Measurements from ENCODE around the gene SDK1. TPM values are rescaled to one million over a fixed set of nuclear protein-coding genes. Genes with fewer than 3 reads are reported as not detected.

Gene SDK1
- total and polyA plus RNA-seq, 10 of the 15 experiments (the other 5 are each of a cell fraction or from before 2014, with no cell fraction given): 0.14 to 0.33 TPM; not detected in 8

DNA sequence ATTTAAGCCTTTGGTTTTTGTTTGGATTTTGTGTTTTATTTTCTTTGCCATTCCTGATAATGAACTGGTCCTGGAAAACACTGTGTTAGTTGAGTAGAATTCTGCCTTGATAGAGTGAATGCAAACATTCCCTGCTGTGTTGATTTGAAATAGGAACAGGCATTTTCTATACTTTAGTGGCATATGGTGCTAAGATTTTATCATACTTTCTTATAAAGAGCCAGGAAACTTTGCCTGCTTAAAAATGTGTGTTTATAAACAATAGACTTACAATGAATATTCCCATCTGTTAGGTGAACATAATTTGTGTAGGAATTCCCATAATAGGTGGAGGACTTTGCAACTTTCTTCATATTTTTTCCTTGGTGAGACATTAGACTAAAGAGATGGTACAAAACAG, 333.3 kb downstream of the SDK1 start (continued):
- TF ChIP-seq, protein P1, sequence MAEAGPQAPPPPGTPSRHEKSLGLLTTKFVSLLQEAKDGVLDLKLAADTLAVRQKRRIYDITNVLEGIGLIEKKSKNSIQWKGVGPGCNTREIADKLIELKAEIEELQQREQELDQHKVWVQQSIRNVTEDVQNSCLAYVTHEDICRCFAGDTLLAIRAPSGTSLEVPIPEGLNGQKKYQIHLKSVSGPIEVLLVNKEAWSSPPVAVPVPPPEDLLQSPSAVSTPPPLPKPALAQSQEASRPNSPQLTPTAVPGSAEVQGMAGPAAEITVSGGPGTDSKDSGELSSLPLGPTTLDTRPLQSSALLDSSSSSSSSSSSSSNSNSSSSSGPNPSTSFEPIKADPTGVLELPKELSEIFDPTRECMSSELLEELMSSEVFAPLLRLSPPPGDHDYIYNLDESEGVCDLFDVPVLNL (IDR thresholded peaks at IDR 0.05; ENCODE audit: low read depth, low read length): no peak
- no peak for TF ChIP-seq TCF3 (IDR thresholded peaks at IDR 0.05; ENCODE audit: borderline replicate concordance, insufficient read depth, low read depth, low read length)

DNA sequence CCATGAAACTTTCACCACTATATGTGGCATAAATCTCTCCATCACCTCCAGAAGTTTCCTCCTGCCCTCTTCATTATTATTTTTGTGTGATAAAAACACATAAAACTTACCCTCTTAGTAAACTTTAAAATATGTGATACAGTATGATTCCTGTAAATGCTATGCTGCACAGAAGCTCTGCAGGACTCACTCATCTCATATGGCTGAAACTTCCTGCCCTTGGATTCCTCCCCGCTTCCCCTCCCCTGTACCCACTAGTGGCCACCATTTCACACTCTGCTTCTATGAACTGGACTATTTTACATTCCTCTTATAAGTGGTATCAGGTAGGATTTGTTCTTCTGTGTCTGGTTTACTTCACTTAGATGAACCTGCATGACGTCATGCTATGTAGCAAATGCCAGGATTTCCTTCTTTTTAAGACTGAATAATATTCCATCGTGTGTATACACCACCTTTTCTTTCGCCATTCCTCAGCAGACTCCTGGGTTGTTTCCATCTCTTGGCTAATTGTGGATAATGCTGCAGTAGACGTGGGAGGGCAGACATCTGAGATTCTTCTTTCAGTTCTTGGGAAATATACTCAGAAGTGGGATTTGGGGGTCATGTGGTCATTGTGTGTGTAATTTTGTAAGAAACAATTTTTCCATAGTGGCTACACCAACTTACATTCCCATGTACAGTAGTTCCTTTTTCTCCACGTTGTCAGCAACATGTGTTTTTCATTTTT, 335.2 kb downstream of the SDK1 start:
- H3K36me3 ChIP-seq (ENCODE audit: control insufficient read depth in 2 of 2, insufficient read depth in 2 of 2, low read length in 1 of 2): no peaks in the 10 kb centered on the region
- ATAC-seq (no peak), FAIRE-seq (no peak), DNase-seq (ENCODE audit: low read depth, low spot score) (no peak)
- ChIA-PET CTCF (no interaction called here), SMC1A (ENCODE audit: uncharacterized antibody, unreplicated experiment) (no interaction called here), RAD21 (ENCODE audit: unreplicated experiment) (no interaction called here), POLR2A (no interaction called here)
- no TSS peak for BruUV-seq (replicated peaks)
- no peaks in the 10 kb centered on the region for H4K20me1 ChIP-seq (ENCODE audit: control insufficient read depth, insufficient read depth)
- H2AFZ ChIP-seq (ENCODE audit: control insufficient read depth, low read depth, low read length): no peak overlapping the region
- TF ChIP-seq HSF1 (IDR thresholded peaks at IDR 0.05; ENCODE audit: low read depth, low read length): no peak
- TF ChIP-seq ATF7 (IDR thresholded peaks at IDR 0.05; ENCODE audit: low read depth): 0 out of 2 replicates have a peak, but pooled peaks have one; percentile 16
- no peak for TF ChIP-seq CHD1 (IDR thresholded peaks at IDR 0.05; ENCODE audit: low read depth, low read length)
- no peak for TF ChIP-seq RCOR1 (conservative IDR thresholded peaks at IDR 0.05; ENCODE audit: low read depth, low read length)
- TF ChIP-seq ATF3 (IDR thresholded peaks at IDR 0.05; ENCODE audit: borderline replicate concordance, extremely low read depth, low read depth, low read length): no peak
- H3K4me2 ChIP-seq (ENCODE audit: control insufficient read depth, insufficient read depth): no peak overlapping the region
- no peak overlapping the region for H3K9ac ChIP-seq (ENCODE audit: control insufficient read depth, insufficient read depth, low read length)
- H3K27ac ChIP-seq (ENCODE audit: control insufficient read depth, insufficient read depth): no peak overlapping the region
- intact Hi-C loops (cut with micrococcal nuclease; ENCODE audit: unreplicated experiment) (no loop called here), in situ Hi-C loops (cut with MboI) (no loop called here)
- 12% methylated on average over 6 of the region's 6 CpGs for WGBS (ENCODE audit: insufficient coverage, insufficient replicate concordance, low lambda C conversion rate, missing lambda C conversion rate)
- H3K79me2 ChIP-seq (ENCODE audit: control insufficient read depth, insufficient read depth, low read length): no peaks in the 10 kb centered on the region
- H3K4me1 ChIP-seq (ENCODE audit: control insufficient read depth, insufficient read depth, low read length): no peaks in the 10 kb centered on the region
- H3K27me3 ChIP-seq (replicated peaks in 1 of 2; ENCODE audit: control insufficient read depth in 2 of 2, insufficient read depth in 2 of 2, low read length in 1 of 2): no peaks in the 10 kb centered on the region
- no peaks in the 10 kb centered on the region for H3K9me3 ChIP-seq (replicated peaks; ENCODE audit: control insufficient read depth, insufficient read depth, low read length)
- no peak overlapping the region for H3K4me3 ChIP-seq

All from GM12878 (cell line).